Smooth muscle cell of bladder (primary cell): Measurements from ENCODE around the gene ANKRD52. TPM values are rescaled to one million over a fixed set of nuclear protein-coding genes. Genes with fewer than 3 reads are reported as not detected.

Source experiments
- total RNA-seq: library from RNA; depleted of rRNA; stranded (reverse); fragments of >200 nt; gene quantifications from 2 replicates; pipeline ENCODE4 v1.2.3, GENCODE V29; 2014

Gene ANKRD52
- total RNA-seq, result 9.7 and 12.2 TPM in 2 replicates

GRCh38 chr12:56258068-56258819, at the start of gene ANKRD52:
Gene ANKRD52, minus strand, starts transcription at chr12:56258384. Its CDS starts 115 bp downstream, at chr12:56258269.

GRCh38 chr12:56299853-56300643, 41.9 kb upstream of the ANKRD52 start, which contains the start of gene CS:
Gene CS, minus strand, starts transcription at chr12:56300330. Its CDS starts 129 bp downstream, at chr12:56300201.

GRCh38 chr12:56266693-56267442, 8.7 kb upstream of the ANKRD52 start, which contains the start of gene COQ10A:
Gene COQ10A, plus strand, starts transcription at chr12:56266942. Its CDS starts 177 bp downstream, at chr12:56267119.

DNA sequence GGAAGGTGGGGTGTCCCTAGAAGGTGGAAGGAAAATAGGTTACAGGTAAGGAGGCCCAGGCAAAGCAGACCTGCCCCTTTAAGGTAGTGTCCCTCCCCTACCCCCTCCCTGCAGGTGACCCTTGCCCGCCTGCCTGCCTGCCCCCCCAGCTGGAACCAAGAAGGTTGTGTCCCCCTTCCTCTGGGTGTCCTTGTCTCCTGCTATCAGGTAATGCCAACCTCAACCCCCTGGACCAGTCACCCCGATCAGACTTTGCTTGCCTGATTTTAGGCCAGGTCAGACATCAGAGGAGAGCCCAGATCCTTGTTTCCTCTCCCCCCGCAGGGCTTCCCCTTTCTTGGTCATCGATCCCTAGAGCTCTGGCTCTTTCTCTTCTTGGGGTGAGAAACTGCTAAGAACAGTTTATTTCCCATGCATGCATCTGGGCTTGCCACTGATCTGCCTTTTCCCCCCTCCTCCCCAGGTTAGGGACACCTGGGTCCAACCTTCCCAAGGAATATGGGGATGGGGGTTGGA, 28.2 kb downstream of the ANKRD52 start, which contains the start of gene SLC39A5:
Gene SLC39A5 (plus strand): TSS at position 136 of the 516 bp plus-strand sequence. CDS start 1,224 bp downstream, outside the sequence.

DNA sequence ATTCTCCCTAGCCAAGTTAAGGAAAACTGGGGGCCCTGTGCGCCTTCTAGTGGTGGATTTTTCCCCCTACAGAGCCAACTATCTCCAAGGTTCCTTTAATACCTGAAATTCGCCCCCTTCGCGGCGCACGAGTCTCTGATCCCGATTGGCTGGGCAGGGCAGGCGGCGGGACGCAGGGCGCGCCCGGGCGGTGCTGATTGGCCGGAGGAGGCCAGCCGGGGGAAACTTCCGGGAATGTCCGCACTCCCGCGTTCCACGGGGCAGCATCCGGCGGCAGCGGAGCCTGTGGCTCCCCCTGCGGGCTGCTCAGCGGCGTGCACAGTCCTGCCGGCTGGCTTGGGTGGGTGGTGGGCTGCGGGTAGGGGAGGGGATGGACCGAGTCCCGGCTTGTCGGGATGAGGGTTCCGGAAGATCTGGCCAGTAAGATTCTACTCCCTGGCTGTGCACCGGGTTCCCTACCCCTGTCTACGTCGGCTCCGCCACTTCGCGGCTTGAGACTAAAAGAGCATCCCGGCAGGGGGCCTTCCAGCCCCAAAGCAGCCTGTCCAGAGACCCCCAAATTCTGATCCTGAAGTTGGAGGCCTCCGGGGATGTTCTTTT, 34.0 kb downstream of the ANKRD52 start, which contains the start of gene NABP2:
Gene NABP2 (plus strand): TSS at position 241 of the 600 bp plus-strand sequence. CDS start 515 bp downstream, outside the sequence.

DNA sequence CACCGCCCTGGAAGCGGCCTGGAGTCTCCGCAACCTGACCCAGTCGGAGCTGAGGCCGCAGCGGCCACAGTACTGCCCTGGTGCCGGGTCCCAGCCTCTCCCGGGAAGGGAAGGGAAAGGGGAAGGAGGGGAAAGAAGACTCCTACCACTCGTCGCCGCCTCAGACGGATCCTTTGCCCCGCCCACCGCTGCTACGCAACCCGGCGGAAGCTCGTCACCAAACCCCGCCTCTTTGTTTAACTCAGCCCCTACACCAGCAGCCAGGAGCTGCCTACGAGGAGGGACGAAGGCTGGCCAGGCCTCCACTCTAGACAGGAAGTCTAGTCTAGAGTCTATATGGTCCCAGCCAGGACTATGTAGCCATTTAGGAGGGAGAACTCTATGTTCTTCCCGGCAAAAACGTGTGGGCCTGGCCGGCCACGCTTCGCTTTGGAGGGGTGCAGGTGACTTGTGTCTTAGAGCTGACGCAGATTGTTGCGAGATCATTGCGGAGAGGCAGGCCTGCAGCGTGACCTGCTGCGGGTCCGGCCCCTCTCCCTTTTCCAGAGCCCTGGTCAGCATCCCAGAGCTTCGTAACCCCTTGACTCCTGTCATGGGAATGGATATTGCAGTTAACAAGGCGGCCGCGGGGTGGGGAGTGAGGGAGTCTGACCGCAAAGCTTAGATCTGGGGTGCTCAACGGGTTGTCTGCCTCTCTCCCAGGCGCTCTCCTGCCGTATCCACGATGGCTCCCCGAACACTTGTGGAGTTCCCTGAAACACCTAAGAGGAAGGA, 36.2 kb downstream of the ANKRD52 start, which contains the start of gene RNF41:
Gene RNF41 (minus strand): TSS at position 166 of the 774 bp plus-strand sequence. CDS start 7,875 bp downstream, outside the sequence.

DNA sequence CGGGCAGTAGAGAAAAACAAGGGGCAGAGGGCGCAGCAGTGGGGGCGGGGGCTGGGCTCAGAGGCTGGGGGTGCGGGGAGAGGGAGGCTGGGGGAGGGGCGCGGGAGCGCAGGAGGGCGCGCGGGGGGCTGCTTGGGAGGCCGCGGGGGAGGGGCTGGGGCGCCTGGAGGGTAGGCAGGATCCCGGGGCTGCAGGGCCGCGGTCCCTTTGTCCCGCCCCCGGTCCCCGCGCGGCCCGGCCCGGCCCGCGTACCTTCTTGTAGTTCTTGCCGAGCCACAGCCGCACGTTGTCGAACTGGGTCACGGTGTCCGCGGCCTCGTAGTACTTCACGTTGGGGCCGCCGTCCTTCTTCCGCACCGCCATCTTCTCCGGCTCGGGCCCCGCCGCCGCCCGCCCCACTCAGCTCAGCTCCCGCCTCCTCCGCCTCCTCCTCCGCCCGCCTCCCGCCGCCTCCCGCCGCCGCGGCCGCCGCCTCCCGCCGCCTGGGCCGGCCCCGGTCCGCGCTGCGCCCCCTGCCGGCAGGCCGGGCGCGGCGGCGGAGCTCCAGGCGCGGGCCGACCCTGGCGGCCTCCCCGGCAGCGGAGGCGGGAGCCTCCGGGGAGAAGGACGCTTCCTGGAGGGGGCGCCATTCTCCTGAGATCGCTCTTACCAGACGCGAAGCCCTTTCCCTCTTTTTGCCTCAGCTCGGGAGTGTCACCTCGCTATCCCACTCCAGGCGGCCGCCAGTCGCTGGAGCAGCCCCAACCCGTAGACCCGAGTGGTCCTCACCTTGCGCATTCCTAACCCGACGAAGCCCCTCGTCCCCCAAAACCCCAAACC, 68.9 kb downstream of the ANKRD52 start, which contains the start of gene SMARCC2:
Gene SMARCC2 (minus strand): TSS at position 385 of the 819 bp plus-strand sequence. CDS start 22 bp downstream, at position 363.

Other genes with a start within 250 kb of the ANKRD52 start
- 0.57 and 1.5 TPM in 2 replicates for gene IKZF4, start 237.3 kb downstream of the ANKRD52 start, total RNA-seq
- 52.3 and 82.2 TPM in 2 replicates for gene RPS26, start 216.5 kb downstream of the ANKRD52 start, total RNA-seq
- 0.28 TPM in 2 replicates for gene ERBB3, start 178.2 kb downstream of the ANKRD52 start, total RNA-seq
- gene PA2G4, start 153.8 kb downstream of the ANKRD52 start, total RNA-seq, result 86.5 and 93.8 TPM in 2 replicates
- 4,326 and 4,609 TPM in 2 replicates for gene RPL41, start 141.8 kb downstream of the ANKRD52 start, total RNA-seq
- gene ZC3H10, start 140.1 kb downstream of the ANKRD52 start, total RNA-seq, result 5.7 and 6.6 TPM in 2 replicates
- gene ESYT1, start 130.1 kb downstream of the ANKRD52 start, total RNA-seq, result 163 and 185 TPM in 2 replicates
- gene MYL6B, start 105.8 kb downstream of the ANKRD52 start, total RNA-seq, result 94.5 and 122 TPM in 2 replicates
- 2,455 and 2,914 TPM in 2 replicates for gene MYL6, start 100.0 kb downstream of the ANKRD52 start, total RNA-seq
- gene SMARCC2, start 68.9 kb downstream of the ANKRD52 start, total RNA-seq, result 40.0 and 47.7 TPM in 2 replicates
- gene RNF41, start 36.5 kb downstream of the ANKRD52 start, total RNA-seq, result 165 and 169 TPM in 2 replicates
- gene NABP2, start 34.0 kb downstream of the ANKRD52 start, total RNA-seq, result 21.9 and 22.6 TPM in 2 replicates
- under 0.01 TPM in 2 replicates for gene SLC39A5, start 28.3 kb downstream of the ANKRD52 start, total RNA-seq
- gene COQ10A, start 8.6 kb upstream of the ANKRD52 start, total RNA-seq, result 6.4 and 8.0 TPM in 2 replicates
- gene CS, start 41.9 kb upstream of the ANKRD52 start, total RNA-seq, result 52.1 and 61.7 TPM in 2 replicates
- gene CNPY2, start 57.6 kb upstream of the ANKRD52 start, total RNA-seq, result 85.5 and 104 TPM in 2 replicates
- gene PAN2, start 75.6 kb upstream of the ANKRD52 start, total RNA-seq, result 17.8 and 24.4 TPM in 2 replicates
- not detected in 2 replicates for gene IL23A, start 80.5 kb upstream of the ANKRD52 start, total RNA-seq
- gene STAT2, start 101.7 kb upstream of the ANKRD52 start, total RNA-seq, result 289 and 326 TPM in 2 replicates
- not detected in 2 replicates for gene APOF, start 104.5 kb upstream of the ANKRD52 start, total RNA-seq
- 2.1 and 3.6 TPM in 2 replicates for gene TIMELESS, start 191.0 kb upstream of the ANKRD52 start, total RNA-seq
- gene MIP, start 196.3 kb upstream of the ANKRD52 start, total RNA-seq, result not detected in 2 replicates
- 1.00 and 1.2 TPM in 2 replicates for gene SPRYD4, start 210.2 kb upstream of the ANKRD52 start, total RNA-seq
- gene GLS2, start 229.8 kb upstream of the ANKRD52 start, total RNA-seq, result 0.09 TPM in 1 of 2 replicates, not detected in the other